Left lung (tissue), 10 donors: Measurements from ENCODE around the gene DEPP1. TPM values are rescaled to one million over a fixed set of nuclear protein-coding genes. Genes with fewer than 3 reads are reported as not detected.

Source experiments
- ATAC-seq: fragments of 200-7000 bp; cut with Tn5 transposase; one replicate; pipeline ENCODE4 v1.9.1; 2020; ENCODE audit warnings: moderate library complexity
- DNase-seq, 4 donors: peaks; one replicate each; pipeline ENCODE4 v3.0.0-alpha.2; 2013 to 2020
- H3K27ac ChIP-seq, 2 donors: fragments of 200-600 bp; sonication (generic) in 1 of 2; one replicate each; pipeline versions ENCODE4 v1.5.0 to v1.8.0; 2020 to 2021
- H3K27me3 ChIP-seq, 2 donors: fragments of 200-600 bp; sonication (generic) in 1 of 2; one replicate each; pipeline versions ENCODE4 v1.5.0 to v1.8.0; 2020 to 2021
- H3K36me3 ChIP-seq, 2 donors: fragments of 200-600 bp; sonication (generic) in 1 of 2; one replicate each; pipeline versions ENCODE4 v1.5.0 to v1.8.0; 2020 to 2021
- H3K4me1 ChIP-seq, 2 donors: fragments of 200-600 bp; one replicate each; pipeline ENCODE4 v1.8.0; 2021
- H3K4me3 ChIP-seq, 2 donors: fragments of 200-600 bp; sonication (generic) in 1 of 2; one replicate each; pipeline versions ENCODE4 v1.5.0 to v1.8.0; 2020 to 2021; ENCODE audit warnings: mild to moderate bottlenecking in 1 of 2
- H3K9me3 ChIP-seq, 2 donors: fragments of 200-600 bp; sonication (generic) in 1 of 2; one replicate each; pipeline versions ENCODE4 v1.5.0 to v1.8.0; 2020 to 2021
- CTCF ChIP-seq, 2 donors: fragments of 200-600 bp; sonication (generic) in 1 of 2; IDR thresholded peaks; one replicate each; pipeline versions ENCODE4 v1.5.0 to v1.8.0; 2021; ENCODE audit warnings: antibody characterized with exemption in 2 of 2
- intact Hi-C, 2 donors: fragments of 100-400 bp; cut with DNase I; formaldehyde crosslinking; loops; one replicate each; pipeline versions ENCODE4 v1.11.2 to v1.14.2; 2022
- polyA plus RNA-seq, 6 donors: library from polyadenylated mRNA; unstranded; fragments of 120-200 nt; gene quantifications; one replicate each; pipeline ENCODE4 v1.2.1, GENCODE V29; 2013; ENCODE audit not compliant: insufficient read length in 6 of 6
- total RNA-seq, 2 donors: library from RNA; stranded (reverse); fragmentation: NEBNext Ultra II Directional; extraction: Animal tissue kit (Norgen Biotek cat#: 25700); gene quantifications; one replicate each; pipeline ENCODE4 v1.2.1, GENCODE V29; 2021
- donor health status: DM: no; HTN: yes; CAD: no.
- donor health status: DM: no; HTN: no; CAD: no.

Gene DEPP1
- total and polyA plus RNA-seq, 8 donors = 18.5 to 59.8 (median 28.3) TPM

GRCh38 chr10:44976352-44977198 lies 2.0 kb downstream of the DEPP1 start:
- Histone ChIP-seq H3K4me1 (peaks cover 41 to 97% of the 10 kb centered on the region in 2 donors), H3K9me3 (no peaks in the 10 kb centered on the region), H3K27ac (peak overlapping the region; percentile 78 to 82), H3K36me3 (peaks cover 0 to 38% of the 10 kb centered on the region in 2 donors), H3K27me3 (no peaks in the 10 kb centered on the region), H3K4me3 (peak overlapping the region; percentile 26 to 49)
- DNase-seq = no peak
- intact Hi-C loops = loop anchor here in 1 of 2 donors (5.0 kb wide), 1 partner anchor 44 kb away; no protein-coding TSS in a partner anchor
- TF ChIP-seq CTCF (IDR thresholded peaks at IDR 0.05) = no peak
- ATAC-seq = no peak

GRCh38 chr10:44975431-44976331 lies 2.9 kb downstream of the DEPP1 start:
- peaks cover 40 to 97% of the 10 kb centered on the region in 2 donors for H3K4me1 ChIP-seq

GRCh38 chr10:44974628-44975430 lies 3.8 kb downstream of the DEPP1 start:
- H3K27ac ChIP-seq = peak overlapping the region; percentile 74 to 82
- peak; percentile 97 to 98 for TF ChIP-seq CTCF (IDR thresholded peaks at IDR 0.05)
- DNase-seq (peak; percentile 73 to 95 (median 78)), ATAC-seq (peak; percentile 82)
- H3K27me3 ChIP-seq = no peaks in the 10 kb centered on the region
- H3K9me3 ChIP-seq = no peaks in the 10 kb centered on the region
- peaks cover 0 to 55% of the 10 kb centered on the region in 2 donors for H3K36me3 ChIP-seq
- intact Hi-C loops = loop anchor here in 1 of 2 donors (5.0 kb wide), 1 partner anchor 43 kb away; no protein-coding TSS in a partner anchor
- H3K4me1 ChIP-seq = peaks cover 31 to 90% of the 10 kb centered on the region in 2 donors
- peak overlapping the region; percentile 29 to 37 for H3K4me3 ChIP-seq

More at GRCh38 chr10:44975431-44976331, 2.9 kb downstream of the DEPP1 start:
- TF ChIP-seq CTCF (IDR thresholded peaks at IDR 0.05) = no peak
- peaks cover 0 to 47% of the 10 kb centered on the region in 2 donors for H3K36me3 ChIP-seq
- intact Hi-C loops = loop anchor here in 1 of 2 donors (5.0 kb wide), 1 partner anchor 43 kb away; no protein-coding TSS in a partner anchor
- ATAC-seq (peak; percentile 14), DNase-seq (peak in 2 of 4 donors; percentile 73 to 79)
- peak overlapping the region; percentile 78 to 82 for H3K27ac ChIP-seq
- peak overlapping the region; percentile 26 to 49 for H3K4me3 ChIP-seq
- no peaks in the 10 kb centered on the region for H3K9me3 ChIP-seq
- H3K27me3 ChIP-seq = no peaks in the 10 kb centered on the region

- H3K4me3 ChIP-seq = peak overlapping the region; percentile 29 to 37
- no peaks in the 10 kb centered on the region for H3K27me3 ChIP-seq
- no peak for TF ChIP-seq CTCF (IDR thresholded peaks at IDR 0.05)
- peaks cover 26 to 90% of the 10 kb centered on the region in 2 donors for H3K4me1 ChIP-seq
- intact Hi-C loops = no loop called here
- ATAC-seq (peak; percentile 3), DNase-seq (no peak)
- no peaks in the 10 kb centered on the region for H3K9me3 ChIP-seq
- H3K36me3 ChIP-seq = peaks cover 0 to 58% of the 10 kb centered on the region in 2 donors
- peak overlapping the region; percentile 74 to 82 for H3K27ac ChIP-seq
Measured at GRCh38 chr10:44974082-44974627, 4.5 kb downstream of the DEPP1 start.
